ENCODE results near the gene SDSL. TPM values are rescaled to one million over a fixed set of nuclear protein-coding genes. Genes with fewer than 3 reads are reported as not detected.

The SDSL gene
- total RNA-seq, 1 donor, result 3.5 TPM

- H3K4me3 ChIP-seq (ENCODE audit: low read depth, low read length), result no peak overlapping the region
- TF ChIP-seq CTCF (IDR thresholded peaks at IDR 0.05; ENCODE audit: insufficient read depth, low read depth, low read length), result no peak
- no peak for DNase-seq (ENCODE audit: low read depth)
Measured at GRCh38 chr12:113475451-113476175, 53.4 kb downstream of the SDSL start.

- DNase-seq (ENCODE audit: low read depth), result no peak
- TF ChIP-seq CTCF (IDR thresholded peaks at IDR 0.05; ENCODE audit: insufficient read depth, low read depth, low read length), result no peak
- H3K4me3 ChIP-seq (ENCODE audit: low read depth, low read length), result no peak overlapping the region
Measured at GRCh38 chr12:113476176-113476986, 54.2 kb downstream of the SDSL start.

- TF ChIP-seq CTCF (IDR thresholded peaks at IDR 0.05; ENCODE audit: insufficient read depth, low read depth, low read length), result no peak
- no peak for DNase-seq (ENCODE audit: low read depth)
- H3K4me3 ChIP-seq (ENCODE audit: low read depth, low read length), result no peak overlapping the region
Measured at GRCh38 chr12:113477171-113477841, 55.1 kb downstream of the SDSL start.

- no peak for DNase-seq (ENCODE audit: low read depth)
- H3K4me3 ChIP-seq (ENCODE audit: low read depth, low read length), result no peak overlapping the region
- TF ChIP-seq CTCF (IDR thresholded peaks at IDR 0.05; ENCODE audit: insufficient read depth, low read depth, low read length), result no peak
Measured at GRCh38 chr12:113477842-113478215, 55.6 kb downstream of the SDSL start.

- DNase-seq (ENCODE audit: low read depth), result no peak
Measured at GRCh38 chr12:113478351-113479011, 56.3 kb downstream of the SDSL start.

More at GRCh38 chr12:113478351-113479011, 56.3 kb downstream of the SDSL start:
- no peak overlapping the region for H3K4me3 ChIP-seq (ENCODE audit: low read depth, low read length)
- no peak for TF ChIP-seq CTCF (IDR thresholded peaks at IDR 0.05; ENCODE audit: insufficient read depth, low read depth, low read length)

All from fibroblast of villous mesenchyme (primary cell).